ENCODE measurements around the gene MYO1C. TPM values are rescaled to one million over a fixed set of nuclear protein-coding genes. Genes with fewer than 3 reads are reported as not detected.

The MYO1C gene
- total and polyA plus RNA-seq, 9 of the 15 experiments (the other 6 are each of a cell fraction or from before 2014, with no cell fraction given), result 0.46 to 32.5 (median 11.6) TPM

DNA sequence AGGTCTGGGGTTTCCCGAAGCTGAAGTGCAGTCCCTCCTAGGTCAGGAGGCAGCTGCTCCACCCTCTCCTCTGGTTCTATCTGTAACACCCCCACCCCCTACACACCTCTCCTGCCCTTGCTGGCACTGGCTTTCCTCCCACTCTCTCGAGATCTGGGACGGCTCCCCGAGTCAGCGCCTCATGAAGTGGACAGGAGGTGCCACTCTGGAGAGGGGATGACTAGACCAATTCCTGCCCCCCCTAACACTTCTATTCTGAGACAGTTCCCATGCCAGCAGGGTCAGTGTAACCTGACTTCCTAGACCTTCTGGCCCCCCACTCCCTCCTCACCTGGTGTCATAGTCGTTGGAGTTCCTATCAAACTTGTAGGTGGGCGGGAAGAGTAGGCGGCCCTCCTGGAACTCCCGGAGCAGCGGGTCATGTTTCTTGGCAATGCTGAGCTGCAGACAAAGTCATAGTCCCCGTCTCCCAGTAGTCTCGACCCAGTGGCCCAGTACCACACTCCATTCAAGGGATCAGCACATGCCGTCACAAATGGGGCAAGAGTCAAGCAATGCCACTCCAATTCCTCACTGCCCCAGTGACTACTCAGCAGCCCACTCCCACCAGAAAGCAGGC is 14.3 kb upstream of the MYO1C start:
- no peak overlapping the region for H2AFZ ChIP-seq (ENCODE audit: low read depth, low read length)
- no peaks in the 10 kb centered on the region for H3K9me3 ChIP-seq (replicated peaks; ENCODE audit: control insufficient read depth, insufficient read depth, low read depth, low read length)
- 79% methylated on average over 8 of the region's 13 CpGs for WGBS (ENCODE audit: insufficient coverage, low coverage, missing lambda C conversion rate)
- no peak for FAIRE-seq
- in situ Hi-C loops (cut with MboI), result no loop called here
- DNase-seq (ENCODE audit: extremely low read depth in 1 of 4, low spot score in 3 of 4), result no peak
- CTCF ChIA-PET (ENCODE audit: low intra/inter-chr PET ratio), result no interaction called here
- no TSS peak for BruUV-seq (replicated peaks)
- H3K4me3 ChIP-seq, result no peak overlapping the region
- H3K4me2 ChIP-seq (ENCODE audit: insufficient read depth, low read length), result no peak overlapping the region
- peaks cover 6 to 8% of the 10 kb centered on the region in 2 experiments; a peak in 4 of 5 replicates for H3K4me1 ChIP-seq (replicated peaks in 1 of 2; ENCODE audit: control insufficient read depth in 2 of 2, insufficient read depth in 2 of 2, low read length in 2 of 2)
- ATAC-seq, result no peak
- H3K79me2 ChIP-seq (ENCODE audit: control insufficient read depth, insufficient read depth, low read length), result no peaks in the 10 kb centered on the region
- intact Hi-C loops (cut with micrococcal nuclease), result no loop called here
- no peak overlapping the region for H3K9ac ChIP-seq (ENCODE audit: insufficient read depth in 1 of 2, low read depth in 2 of 2, low read length in 2 of 2)
- H4K20me1 ChIP-seq (replicated peaks; ENCODE audit: control insufficient read depth, insufficient read depth, low read length), result no peaks in the 10 kb centered on the region
- POLR2A ChIA-PET, result interaction anchor here (0.7 kb wide), 1 partner anchor 815 kb away, joined by 4 read pairs; no protein-coding TSS in a partner anchor
- H3K27ac ChIP-seq (ENCODE audit: extremely low read depth, low read depth, low read length), result no peak overlapping the region
- H3K27me3 ChIP-seq (ENCODE audit: control insufficient read depth in 2 of 2, insufficient read depth in 2 of 2, low read length in 2 of 2), result no peaks in the 10 kb centered on the region
- H3K9me1 ChIP-seq (ENCODE audit: control insufficient read depth, insufficient read depth, low read length), result no peaks in the 10 kb centered on the region
- H3K36me3 ChIP-seq (ENCODE audit: control insufficient read depth, insufficient read depth, low read length), result no peaks in the 10 kb centered on the region
- TF ChIP-seq RFX5 (IDR thresholded peaks at IDR 0.05; ENCODE audit: low read depth, low read length) (no peak), MLX (CRISPR knock-in tag; conservative IDR thresholded peaks at IDR 0.05) (no peak), ZNF124 (CRISPR knock-in tag; IDR thresholded peaks at IDR 0.05) (no peak), ZNF407 (IDR thresholded peaks at IDR 0.05; ENCODE audit: low read depth) (no peak), ZNF175 (CRISPR knock-in tag; IDR thresholded peaks at IDR 0.05; ENCODE audit: low read depth) (no peak), ZNF165 (CRISPR knock-in tag; IDR thresholded peaks at IDR 0.05; ENCODE audit: borderline replicate concordance) (no peak)
- TF ChIP-seq, protein P1, sequence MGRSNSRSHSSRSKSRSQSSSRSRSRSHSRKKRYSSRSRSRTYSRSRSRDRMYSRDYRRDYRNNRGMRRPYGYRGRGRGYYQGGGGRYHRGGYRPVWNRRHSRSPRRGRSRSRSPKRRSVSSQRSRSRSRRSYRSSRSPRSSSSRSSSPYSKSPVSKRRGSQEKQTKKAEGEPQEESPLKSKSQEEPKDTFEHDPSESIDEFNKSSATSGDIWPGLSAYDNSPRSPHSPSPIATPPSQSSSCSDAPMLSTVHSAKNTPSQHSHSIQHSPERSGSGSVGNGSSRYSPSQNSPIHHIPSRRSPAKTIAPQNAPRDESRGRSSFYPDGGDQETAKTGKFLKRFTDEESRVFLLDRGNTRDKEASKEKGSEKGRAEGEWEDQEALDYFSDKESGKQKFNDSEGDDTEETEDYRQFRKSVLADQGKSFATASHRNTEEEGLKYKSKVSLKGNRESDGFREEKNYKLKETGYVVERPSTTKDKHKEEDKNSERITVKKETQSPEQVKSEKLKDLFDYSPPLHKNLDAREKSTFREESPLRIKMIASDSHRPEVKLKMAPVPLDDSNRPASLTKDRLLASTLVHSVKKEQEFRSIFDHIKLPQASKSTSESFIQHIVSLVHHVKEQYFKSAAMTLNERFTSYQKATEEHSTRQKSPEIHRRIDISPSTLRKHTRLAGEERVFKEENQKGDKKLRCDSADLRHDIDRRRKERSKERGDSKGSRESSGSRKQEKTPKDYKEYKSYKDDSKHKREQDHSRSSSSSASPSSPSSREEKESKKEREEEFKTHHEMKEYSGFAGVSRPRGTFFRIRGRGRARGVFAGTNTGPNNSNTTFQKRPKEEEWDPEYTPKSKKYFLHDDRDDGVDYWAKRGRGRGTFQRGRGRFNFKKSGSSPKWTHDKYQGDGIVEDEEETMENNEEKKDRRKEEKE (IDR thresholded peaks at IDR 0.05; ENCODE audit: borderline replicate concordance in 1 of 2, control insufficient read depth in 1 of 2, low read depth in 2 of 2, low read length in 1 of 2), result no peak
